HL-60/S4 treated with phorbol 12-myristate 13-acetate at 8.2 ng/mL for 4 days and 3 days (cell line): Measurements from ENCODE around the gene PRKAR2B.
"Not testable (repeated sequence)": the region's sequence is repeated elsewhere in the genome, so short reads cannot be mapped to it uniquely, and the experiment has no call there.

ENCODE experiments used
- in situ Hi-C: fragments of 300-500 bp; cut with MboI; formaldehyde crosslinking; loops from 2 replicates; pipeline ENCODE4 v1.15.0; 2022; ENCODE audit warnings: low sequenced_read_pairs

The PRKAR2B gene

GRCh38 chr7:107026166-107026565 is 18.3 kb upstream of the PRKAR2B start:
- in situ Hi-C loops: no loop called here

GRCh38 chr7:107027208-107027607 is 17.3 kb upstream of the PRKAR2B start:
- in situ Hi-C loops: no loop called here

GRCh38 chr7:107029061-107029763 is 15.3 kb upstream of the PRKAR2B start:
- in situ Hi-C loops: no loop called here

- in situ Hi-C loops: no loop called here
Measured at GRCh38 chr7:107029764-107030286, 14.7 kb upstream of the PRKAR2B start.

GRCh38 chr7:107032050-107032449 is 12.5 kb upstream of the PRKAR2B start:
- in situ Hi-C loops: no loop called here

- in situ Hi-C loops: no loop called here
Measured at GRCh38 chr7:107032720-107033438, 11.6 kb upstream of the PRKAR2B start.

GRCh38 chr7:107034553-107034952 is 10.0 kb upstream of the PRKAR2B start:
- in situ Hi-C loops: no loop called here

GRCh38 chr7:107035446-107035845 is 9.1 kb upstream of the PRKAR2B start:
- in situ Hi-C loops: no loop called here

- in situ Hi-C loops: no loop called here
Measured at GRCh38 chr7:107036535-107036934, 8.0 kb upstream of the PRKAR2B start.

GRCh38 chr7:107037717-107038603 is 6.5 kb upstream of the PRKAR2B start:
- in situ Hi-C loops: no loop called here

- in situ Hi-C loops: no loop called here
Measured at GRCh38 chr7:107039199-107039900, 5.2 kb upstream of the PRKAR2B start.

GRCh38 chr7:107041097-107041496 is 3.4 kb upstream of the PRKAR2B start:
- in situ Hi-C loops: no loop called here

GRCh38 chr7:107041764-107042163 is 2.7 kb upstream of the PRKAR2B start:
- in situ Hi-C loops: not testable (repeated sequence)

GRCh38 chr7:107042326-107042910 is 2.1 kb upstream of the PRKAR2B start:
- in situ Hi-C loops: not testable (repeated sequence)

- in situ Hi-C loops: no loop called here
Measured at GRCh38 chr7:107043491-107043890, 1.0 kb upstream of the PRKAR2B start.

- in situ Hi-C loops: no loop called here
Measured at GRCh38 chr7:107043921-107044346, 571 bp upstream of the PRKAR2B start.

- in situ Hi-C loops: no loop called here
Measured at GRCh38 chr7:107045195-107045960, 873 bp downstream of the PRKAR2B start.

- in situ Hi-C loops: no loop called here
Measured at GRCh38 chr7:107045980-107046379, 1.5 kb downstream of the PRKAR2B start.

- in situ Hi-C loops: no loop called here
Measured at GRCh38 chr7:107046491-107047259, 2.2 kb downstream of the PRKAR2B start.
